Adrenal gland (tissue), 5 donors: ENCODE results near the gene ORC4.

ENCODE experiments used
- POLR2A ChIP-seq, 2 donors: fragments of 450-650 bp; IDR thresholded peaks; one replicate each; pipeline ENCODE4 v1.6.1; 2017; ENCODE audit warnings: antibody characterized with exemption in 2 of 2, mild to moderate bottlenecking in 2 of 2, moderate library complexity in 1 of 2
- TF ChIP-seq, protein P1 (sequence below), 6 experiments: fragments of 450-650 bp in 4 of 6; fragments of 200-600 bp in 2 of 6; sonication (generic) in 1 of 6; IDR thresholded peaks; 1 replicate in 5 of 6; 2 replicates in 1 of 6; pipeline versions ENCODE4 v1.5.1 to v1.8.0; 2016 to 2021; ENCODE audit warnings: antibody characterized with exemption in 6 of 6, mild to moderate bottlenecking in 2 of 6, moderate library complexity in 1 of 6
- donor health status: DM: no; HTN: no; CAD: no.

DNA sequence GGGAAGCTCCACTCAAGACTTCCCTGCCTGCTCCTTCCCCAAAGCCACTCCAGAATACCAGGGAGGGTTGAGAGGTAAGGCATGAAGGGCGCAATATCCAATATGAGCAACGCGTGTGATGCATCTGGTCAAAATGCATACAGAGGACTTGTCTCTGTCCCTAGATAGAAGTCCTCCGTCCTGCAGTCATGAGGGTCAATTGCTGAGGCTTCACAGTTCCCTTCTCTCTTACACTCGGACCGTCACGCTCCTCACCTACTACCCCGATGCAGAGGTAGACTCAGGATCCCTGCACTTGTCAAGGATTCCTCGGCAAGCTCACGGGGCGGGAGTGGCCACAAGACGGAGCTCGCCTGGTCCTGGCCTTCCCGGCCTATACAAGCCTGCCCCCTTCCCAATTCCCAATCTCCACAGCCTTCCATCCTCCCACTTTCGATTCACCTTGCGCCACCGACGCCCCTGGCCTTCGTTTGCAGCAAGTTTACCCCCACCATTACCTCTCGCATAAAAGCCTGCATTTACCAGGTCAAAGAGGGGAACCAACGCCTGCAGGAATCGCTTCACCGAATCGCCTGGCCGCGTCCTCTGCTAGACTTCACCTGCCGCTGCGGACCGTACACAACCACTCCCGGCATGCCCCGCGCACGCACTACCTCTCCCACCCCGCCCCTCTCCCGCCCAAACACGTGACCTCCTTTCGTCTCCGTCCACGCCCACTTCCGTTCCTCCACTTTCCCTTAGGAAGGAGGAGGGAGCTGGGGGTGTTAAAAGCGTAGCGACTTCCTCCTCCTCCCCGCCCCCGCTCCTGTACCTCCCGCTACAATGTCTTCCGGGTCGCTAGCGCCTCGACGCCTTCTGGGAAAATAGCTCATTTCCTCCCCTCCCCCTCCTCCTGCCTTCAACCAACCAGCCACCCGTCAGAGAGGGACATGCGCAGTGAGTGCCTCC lies at the start of gene ORC4:
- TF ChIP-seq POLR2A (IDR thresholded peaks at IDR 0.05): peak; percentile 34 to 77
- TF ChIP-seq, protein P1, sequence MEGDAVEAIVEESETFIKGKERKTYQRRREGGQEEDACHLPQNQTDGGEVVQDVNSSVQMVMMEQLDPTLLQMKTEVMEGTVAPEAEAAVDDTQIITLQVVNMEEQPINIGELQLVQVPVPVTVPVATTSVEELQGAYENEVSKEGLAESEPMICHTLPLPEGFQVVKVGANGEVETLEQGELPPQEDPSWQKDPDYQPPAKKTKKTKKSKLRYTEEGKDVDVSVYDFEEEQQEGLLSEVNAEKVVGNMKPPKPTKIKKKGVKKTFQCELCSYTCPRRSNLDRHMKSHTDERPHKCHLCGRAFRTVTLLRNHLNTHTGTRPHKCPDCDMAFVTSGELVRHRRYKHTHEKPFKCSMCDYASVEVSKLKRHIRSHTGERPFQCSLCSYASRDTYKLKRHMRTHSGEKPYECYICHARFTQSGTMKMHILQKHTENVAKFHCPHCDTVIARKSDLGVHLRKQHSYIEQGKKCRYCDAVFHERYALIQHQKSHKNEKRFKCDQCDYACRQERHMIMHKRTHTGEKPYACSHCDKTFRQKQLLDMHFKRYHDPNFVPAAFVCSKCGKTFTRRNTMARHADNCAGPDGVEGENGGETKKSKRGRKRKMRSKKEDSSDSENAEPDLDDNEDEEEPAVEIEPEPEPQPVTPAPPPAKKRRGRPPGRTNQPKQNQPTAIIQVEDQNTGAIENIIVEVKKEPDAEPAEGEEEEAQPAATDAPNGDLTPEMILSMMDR (IDR thresholded peaks at IDR 0.05): peak; percentile 28 to 49 (median 44)
